ENCODE results near the gene FGF22. TPM values are rescaled to one million over a fixed set of nuclear protein-coding genes. Genes with fewer than 3 reads are reported as not detected.

FGF22 gene
- total and polyA plus RNA-seq, 4 donors = 0.08 TPM; not detected in 3

DNA sequence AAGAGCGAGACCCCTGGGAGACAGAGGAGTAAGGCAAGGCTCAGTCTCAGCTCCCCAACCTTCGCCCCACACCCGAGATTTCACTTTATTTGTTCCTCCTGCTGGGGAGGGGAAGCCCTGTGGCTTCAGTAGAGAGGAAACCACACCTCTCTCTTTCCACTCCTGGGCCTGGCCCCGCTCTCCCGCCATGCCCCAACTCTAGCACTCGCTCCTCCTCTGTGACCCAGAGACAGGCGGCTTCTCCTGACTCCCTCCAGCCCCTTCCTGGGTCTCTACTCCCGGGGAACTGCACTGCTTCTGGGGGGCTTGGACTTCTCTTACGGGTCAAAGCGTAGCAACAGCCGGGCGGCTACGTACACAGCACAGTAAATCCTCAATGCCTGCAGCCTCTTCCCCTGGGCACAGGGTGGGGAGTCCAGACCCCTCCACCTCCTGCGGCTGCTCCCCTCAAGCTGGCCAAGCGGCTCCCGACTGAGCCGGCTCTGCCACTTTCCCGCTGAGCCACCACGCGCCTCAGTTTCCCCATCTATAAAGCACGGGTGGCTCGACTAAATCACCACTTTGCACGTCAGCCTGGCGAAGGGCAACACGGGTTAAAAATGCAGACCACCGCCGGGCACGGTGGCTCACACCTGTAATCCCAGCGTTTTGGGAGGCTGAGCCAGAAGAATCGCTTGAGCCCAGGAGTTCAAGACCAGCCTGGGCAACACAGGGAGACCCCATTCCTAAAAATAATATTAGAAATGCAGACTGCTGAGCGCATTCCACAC is 21.9 kb downstream of the FGF22 start:
- Histone ChIP-seq H3K9me3 (ENCODE audit: control insufficient read depth in 4 of 4, low read length in 3 of 4) (no peaks in the 10 kb centered on the region), H3K27ac (ENCODE audit: low read depth in 1 of 2, low read length in 2 of 2) (peak overlapping the region; percentile 89 to 96), H3K4me3 (ENCODE audit: low read depth in 1 of 3, low read length in 3 of 3) (peak overlapping the region; percentile 80 to 95 (median 92)), H3K27me3 (ENCODE audit: control insufficient read depth in 4 of 4, insufficient read depth in 4 of 4, low read length in 3 of 4) (no peaks in the 10 kb centered on the region), H3K4me1 (ENCODE audit: control insufficient read depth in 4 of 4, insufficient read depth in 4 of 4, low read length in 3 of 4) (peaks cover 28 to 69% (median 53%) of the 10 kb centered on the region in 4 donors), H3K36me3 (ENCODE audit: control insufficient read depth in 4 of 4, insufficient read depth in 3 of 4, low read depth in 1 of 4, low read length in 3 of 4) (no peaks in the 10 kb centered on the region), H3K9ac (ENCODE audit: low read depth in 1 of 2, low read length in 2 of 2) (peak overlapping the region; percentile 68 to 98)
- DNase-seq (ENCODE audit: low spot score) = no peak
- TF ChIP-seq HNF4G (IDR thresholded peaks at IDR 0.05) = no peak
- TF ChIP-seq RXRA (IDR thresholded peaks at IDR 0.05) = no peak
- TF ChIP-seq, protein P1, sequence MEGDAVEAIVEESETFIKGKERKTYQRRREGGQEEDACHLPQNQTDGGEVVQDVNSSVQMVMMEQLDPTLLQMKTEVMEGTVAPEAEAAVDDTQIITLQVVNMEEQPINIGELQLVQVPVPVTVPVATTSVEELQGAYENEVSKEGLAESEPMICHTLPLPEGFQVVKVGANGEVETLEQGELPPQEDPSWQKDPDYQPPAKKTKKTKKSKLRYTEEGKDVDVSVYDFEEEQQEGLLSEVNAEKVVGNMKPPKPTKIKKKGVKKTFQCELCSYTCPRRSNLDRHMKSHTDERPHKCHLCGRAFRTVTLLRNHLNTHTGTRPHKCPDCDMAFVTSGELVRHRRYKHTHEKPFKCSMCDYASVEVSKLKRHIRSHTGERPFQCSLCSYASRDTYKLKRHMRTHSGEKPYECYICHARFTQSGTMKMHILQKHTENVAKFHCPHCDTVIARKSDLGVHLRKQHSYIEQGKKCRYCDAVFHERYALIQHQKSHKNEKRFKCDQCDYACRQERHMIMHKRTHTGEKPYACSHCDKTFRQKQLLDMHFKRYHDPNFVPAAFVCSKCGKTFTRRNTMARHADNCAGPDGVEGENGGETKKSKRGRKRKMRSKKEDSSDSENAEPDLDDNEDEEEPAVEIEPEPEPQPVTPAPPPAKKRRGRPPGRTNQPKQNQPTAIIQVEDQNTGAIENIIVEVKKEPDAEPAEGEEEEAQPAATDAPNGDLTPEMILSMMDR (IDR thresholded peaks at IDR 0.05; ENCODE audit: low read depth, low read length, missing input control) = no peak
- no peak for TF ChIP-seq REST (IDR thresholded peaks at IDR 0.05)
- 3% methylated on average over 31 of the region's 31 CpGs for whole genome bisulfite sequencing

- Histone ChIP-seq H3K4me3 (ENCODE audit: low read depth in 1 of 3, low read length in 3 of 3) (peak overlapping the region; percentile 80 to 95 (median 92)), H3K27ac (ENCODE audit: low read depth in 1 of 2, low read length in 2 of 2) (peak overlapping the region; percentile 89 to 96), H3K9ac (ENCODE audit: low read depth in 1 of 2, low read length in 2 of 2) (peak overlapping the region; percentile 68 to 98), H3K36me3 (ENCODE audit: control insufficient read depth in 4 of 4, insufficient read depth in 3 of 4, low read depth in 1 of 4, low read length in 3 of 4) (no peaks in the 10 kb centered on the region), H3K9me3 (ENCODE audit: control insufficient read depth in 4 of 4, low read length in 3 of 4) (no peaks in the 10 kb centered on the region), H3K27me3 (ENCODE audit: control insufficient read depth in 4 of 4, insufficient read depth in 4 of 4, low read length in 3 of 4) (no peaks in the 10 kb centered on the region), H3K4me1 (ENCODE audit: control insufficient read depth in 4 of 4, insufficient read depth in 4 of 4, low read length in 3 of 4) (peaks cover 25 to 63% (median 47%) of the 10 kb centered on the region in 4 donors)
- no peak for TF ChIP-seq HNF4A (conservative IDR thresholded peaks at IDR 0.05)
- no peak for TF ChIP-seq ATF3 (IDR thresholded peaks at IDR 0.05)
- TF ChIP-seq RXRA (IDR thresholded peaks at IDR 0.05) = no peak
- no peak for TF ChIP-seq YY1 (IDR thresholded peaks at IDR 0.05)
- TF ChIP-seq HNF4G (IDR thresholded peaks at IDR 0.05) = no peak
- peak; percentile 64 for DNase-seq (ENCODE audit: low spot score)
- under 1% methylated on average over 81 of the region's 81 CpGs for WGBS
Measured at GRCh38 chr19:662207-662961, 22.7 kb downstream of the FGF22 start.

Data from liver (tissue), 9 donors.